Measurements from ENCODE around the gene GPR68.
"Not testable (repeated sequence)": the region's sequence is repeated elsewhere in the genome, so short reads cannot be mapped to it uniquely, and the experiment has no call there.

GPR68 gene

DNA sequence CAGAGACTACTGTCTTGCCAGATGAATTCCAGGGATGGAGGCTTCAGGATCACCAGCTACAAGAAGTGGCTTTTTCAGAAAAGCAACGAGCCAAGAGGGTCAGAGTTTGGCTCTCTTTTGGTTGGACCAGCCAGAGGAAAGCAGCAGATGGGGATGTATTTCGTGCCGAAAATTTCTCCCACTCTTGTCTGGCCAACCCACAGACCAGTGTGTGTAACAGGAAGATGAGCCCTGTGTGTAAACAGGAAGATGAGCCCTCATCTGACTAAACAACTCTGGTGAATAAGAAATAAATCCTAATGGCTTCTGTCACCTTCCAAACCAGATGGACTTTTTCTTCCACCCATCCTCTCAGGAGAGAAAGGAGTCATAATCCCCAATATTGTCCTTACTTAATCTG lies 13.1 kb downstream of the GPR68 start:
- Histone ChIP-seq H3K27ac (no peak overlapping the region), H3K9ac (ENCODE audit: insufficient read length) (no peak overlapping the region), H3K9me3 (ENCODE audit: low read depth, low read length) (no peaks in the 10 kb centered on the region), H3K36me3 (ENCODE audit: insufficient read depth, low read length) (no peaks in the 10 kb centered on the region), H3K4me3 (no peak overlapping the region)
- DNase-seq (ENCODE audit: low read depth, low spot score), result no peak
- TF ChIP-seq EZH2 (IDR thresholded peaks at IDR 0.05), result no peak
- no peak for TF ChIP-seq FOXP2 (optimal IDR thresholded peaks at IDR 0.05; ENCODE audit: control extremely low read depth, extremely low read length, insufficient read depth)
- no peak for TF ChIP-seq POLR2AphosphoS5 (IDR thresholded peaks at IDR 0.05; ENCODE audit: borderline replicate concordance, low read depth, low read length)

DNA sequence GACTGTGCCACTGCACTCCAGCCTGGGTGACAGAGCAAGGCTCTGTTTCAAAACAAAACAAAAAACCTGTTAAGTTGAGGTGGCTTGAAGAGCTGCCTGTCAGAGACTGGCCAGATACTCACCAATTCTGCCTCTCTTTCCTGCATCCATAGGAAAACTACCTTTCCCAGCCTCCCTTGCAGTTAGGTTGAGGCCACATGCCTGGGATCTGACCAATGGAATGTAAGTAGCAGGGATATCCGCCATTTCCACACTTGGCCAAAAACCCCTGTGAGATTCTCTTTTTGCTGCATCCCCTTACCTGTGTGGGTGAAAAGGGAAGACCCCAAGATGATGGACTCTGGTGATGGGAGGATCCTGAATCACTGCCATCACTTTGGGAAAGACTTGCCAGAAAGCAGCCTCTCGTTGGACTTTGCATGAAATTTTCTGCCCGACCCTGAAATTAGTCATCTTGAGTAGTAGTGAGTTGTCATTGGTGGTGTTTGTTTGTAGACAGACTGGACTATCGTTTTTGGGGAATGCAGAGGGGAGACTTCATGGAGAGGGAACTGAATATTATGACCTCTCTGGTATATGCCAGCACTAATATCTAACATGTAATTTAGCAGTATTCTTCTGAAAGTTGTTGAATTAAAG lies 14.0 kb downstream of the GPR68 start:
- Histone ChIP-seq H3K9ac (ENCODE audit: insufficient read length) (no peak overlapping the region), H3K27ac (no peak overlapping the region), H3K36me3 (ENCODE audit: insufficient read depth, low read length) (no peaks in the 10 kb centered on the region), H3K9me3 (ENCODE audit: low read depth, low read length) (no peaks in the 10 kb centered on the region), H3K4me3 (no peak overlapping the region)
- DNase-seq (ENCODE audit: low read depth, low spot score), result no peak
- TF ChIP-seq POLR2AphosphoS5 (IDR thresholded peaks at IDR 0.05; ENCODE audit: borderline replicate concordance, low read depth, low read length) (no peak), EZH2 (IDR thresholded peaks at IDR 0.05) (no peak)

DNA sequence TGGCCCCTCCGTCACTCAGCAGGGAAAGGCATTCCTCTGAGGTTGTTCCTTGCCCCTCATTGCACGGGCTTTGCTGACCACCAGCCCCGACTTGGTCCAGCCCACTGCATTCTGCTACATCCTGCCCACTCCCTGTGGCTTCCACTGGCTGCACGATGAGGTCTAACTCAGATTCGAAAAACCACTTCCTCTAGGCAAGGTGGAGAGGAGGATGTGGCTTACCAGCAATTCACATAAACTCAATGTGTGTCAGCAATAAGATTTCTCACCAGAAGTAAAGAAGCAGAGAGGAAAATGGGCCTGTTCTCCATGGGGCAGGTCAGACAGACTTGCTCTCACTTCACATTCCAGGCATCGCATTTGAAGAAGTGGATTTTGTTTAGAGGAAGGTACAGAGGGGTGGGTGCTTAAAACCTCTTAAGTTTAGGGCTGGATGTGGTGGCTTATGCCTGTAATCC lies 14.7 kb downstream of the GPR68 start:
- Histone ChIP-seq H3K4me3 (no peak overlapping the region), H3K36me3 (ENCODE audit: insufficient read depth, low read length) (no peaks in the 10 kb centered on the region), H3K9me3 (ENCODE audit: low read depth, low read length) (no peaks in the 10 kb centered on the region), H3K27ac (no peak overlapping the region), H3K9ac (ENCODE audit: insufficient read length) (no peak overlapping the region)
- no peak for DNase-seq (ENCODE audit: low read depth, low spot score)
- TF ChIP-seq EZH2 (IDR thresholded peaks at IDR 0.05) (no peak), FOXP2 (optimal IDR thresholded peaks at IDR 0.05; ENCODE audit: control extremely low read depth, extremely low read length, insufficient read depth) (no peak), POLR2AphosphoS5 (IDR thresholded peaks at IDR 0.05; ENCODE audit: borderline replicate concordance, low read depth, low read length) (no peak)

DNA sequence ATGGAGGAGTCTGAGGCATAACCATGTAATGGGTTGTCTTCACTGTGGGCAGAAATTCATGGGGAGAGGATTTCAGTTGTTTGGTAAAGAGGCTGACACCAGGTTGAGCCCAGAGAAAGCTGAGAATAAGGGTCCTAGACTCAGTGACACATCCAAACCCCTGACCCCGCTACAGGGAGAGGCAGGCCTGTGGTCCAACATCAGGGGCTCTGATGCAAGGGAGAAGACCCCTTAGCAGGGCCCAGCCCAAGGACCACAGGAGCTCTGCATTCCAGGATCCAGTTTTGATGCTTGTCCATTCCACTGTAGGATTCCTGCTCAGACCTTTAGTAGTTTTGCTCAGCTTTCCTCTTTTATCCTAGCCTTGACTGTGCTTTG lies 15.5 kb downstream of the GPR68 start:
- DNase-seq (ENCODE audit: low read depth, low spot score), result no peak
- H3K27ac ChIP-seq, result no peak overlapping the region
- H3K36me3 ChIP-seq (ENCODE audit: insufficient read depth, low read length), result no peaks in the 10 kb centered on the region
- no peaks in the 10 kb centered on the region for H3K9me3 ChIP-seq (ENCODE audit: low read depth, low read length)
- TF ChIP-seq FOXP2 (optimal IDR thresholded peaks at IDR 0.05; ENCODE audit: control extremely low read depth, extremely low read length, insufficient read depth) (no peak), POLR2AphosphoS5 (IDR thresholded peaks at IDR 0.05; ENCODE audit: borderline replicate concordance, low read depth, low read length) (no peak), EZH2 (IDR thresholded peaks at IDR 0.05) (no peak)
- H3K4me3 ChIP-seq, result no peak overlapping the region
- H3K9ac ChIP-seq (ENCODE audit: insufficient read length), result no peak overlapping the region

DNA sequence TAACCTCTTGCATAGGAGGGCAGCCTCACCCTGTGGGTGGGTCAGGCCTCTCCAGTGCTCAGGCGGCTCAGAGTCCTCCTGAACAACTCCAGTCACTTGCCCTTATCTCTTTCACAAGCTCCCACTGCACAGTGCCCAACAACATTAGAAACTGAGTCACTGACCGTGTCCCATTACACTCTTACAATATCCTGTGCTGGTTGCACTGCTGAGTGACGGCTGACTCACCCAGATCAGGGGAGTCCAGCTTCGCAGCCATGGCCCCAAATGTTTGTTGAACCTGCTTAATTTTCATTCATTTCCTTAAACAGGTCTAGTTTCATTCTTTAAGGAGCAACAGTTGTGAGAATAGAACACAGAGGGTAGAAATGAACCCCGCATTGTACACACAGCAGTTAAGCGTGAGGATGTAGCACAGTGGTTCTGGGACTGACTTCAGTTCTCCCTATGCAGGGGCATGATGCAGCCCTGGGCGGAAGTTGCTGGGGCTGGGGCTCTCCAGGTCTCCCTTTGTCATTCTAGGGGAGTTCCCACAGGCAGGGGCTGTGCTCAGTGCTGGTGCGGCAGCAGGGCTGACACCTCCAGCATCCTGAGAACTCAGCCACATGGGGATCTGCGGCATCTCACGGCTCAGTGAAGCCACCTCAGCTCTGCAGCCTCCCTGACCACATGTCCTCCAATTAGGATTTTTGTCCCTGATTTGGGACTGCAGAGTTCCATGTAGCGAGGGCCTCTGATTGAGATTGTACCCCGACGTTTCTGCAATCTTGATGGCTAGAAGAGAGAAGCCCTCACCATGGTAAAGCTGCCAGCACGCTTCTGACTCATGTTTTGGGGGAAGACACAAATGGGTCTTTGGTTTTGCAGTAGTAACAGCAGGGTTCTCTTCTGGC lies 16.1 kb downstream of the GPR68 start:
- no peaks in the 10 kb centered on the region for H3K9me3 ChIP-seq (ENCODE audit: low read depth, low read length)
- H3K36me3 ChIP-seq (ENCODE audit: insufficient read depth, low read length), result no peaks in the 10 kb centered on the region
- H3K4me3 ChIP-seq, result no peak overlapping the region
- TF ChIP-seq FOXP2 (optimal IDR thresholded peaks at IDR 0.05; ENCODE audit: control extremely low read depth, extremely low read length, insufficient read depth), result no peak
- no peak for TF ChIP-seq POLR2AphosphoS5 (IDR thresholded peaks at IDR 0.05; ENCODE audit: borderline replicate concordance, low read depth, low read length)
- no peak for TF ChIP-seq EZH2 (IDR thresholded peaks at IDR 0.05)
- no peak overlapping the region for H3K27ac ChIP-seq
- H3K9ac ChIP-seq (ENCODE audit: insufficient read length), result no peak overlapping the region
- no peak for DNase-seq (ENCODE audit: low read depth, low spot score)

DNA sequence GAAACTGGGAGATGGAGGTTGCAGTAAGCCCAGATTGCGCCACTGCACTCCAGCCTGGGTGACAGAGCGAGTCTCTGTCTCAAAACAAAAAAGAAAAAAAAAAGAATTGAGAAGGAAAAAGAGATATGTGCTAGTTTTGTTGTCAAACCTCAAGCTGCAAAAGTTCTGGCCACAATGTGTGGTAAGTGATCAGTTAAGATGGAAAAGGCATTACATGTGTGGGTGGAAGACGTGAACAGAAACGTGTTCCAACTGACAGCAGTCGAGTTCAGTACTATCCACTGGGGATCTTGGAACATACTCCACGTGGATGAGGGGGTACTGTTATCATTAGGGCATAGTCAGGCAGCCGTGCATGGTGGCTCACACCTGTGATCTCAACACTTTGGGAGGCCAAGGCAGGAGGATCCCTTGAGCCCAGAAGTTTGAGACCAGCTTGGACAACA lies 17.3 kb downstream of the GPR68 start:
- Histone ChIP-seq H3K4me3 (no peak overlapping the region), H3K36me3 (ENCODE audit: insufficient read depth, low read length) (no peaks in the 10 kb centered on the region), H3K9ac (ENCODE audit: insufficient read length) (no peak overlapping the region), H3K27ac (no peak overlapping the region), H3K9me3 (ENCODE audit: low read depth, low read length) (no peaks in the 10 kb centered on the region)
- TF ChIP-seq EZH2 (IDR thresholded peaks at IDR 0.05) (no peak), FOXP2 (optimal IDR thresholded peaks at IDR 0.05; ENCODE audit: control extremely low read depth, extremely low read length, insufficient read depth) (no peak), POLR2AphosphoS5 (IDR thresholded peaks at IDR 0.05; ENCODE audit: borderline replicate concordance, low read depth, low read length) (no peak)
- DNase-seq (ENCODE audit: low read depth, low spot score), result no peak

DNA sequence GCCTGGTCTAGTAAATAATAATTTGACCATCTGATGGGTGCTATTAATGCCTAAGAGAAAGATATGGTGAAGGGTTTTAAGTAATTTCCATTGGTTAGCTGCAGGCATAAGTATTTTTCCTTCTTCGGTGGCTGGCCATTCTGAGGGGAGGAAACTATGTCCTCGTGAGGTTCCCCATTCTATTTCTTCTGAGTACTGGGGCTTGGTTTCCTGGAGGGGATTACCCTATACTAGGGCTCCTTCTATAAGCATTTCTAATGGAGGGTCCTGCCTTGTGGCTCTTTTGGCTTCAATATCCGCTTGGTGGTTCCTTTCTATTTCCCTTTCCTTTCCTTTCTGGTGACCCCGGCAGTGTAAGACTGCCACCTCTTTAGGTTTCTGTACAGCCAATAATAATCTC lies 18.1 kb downstream of the GPR68 start:
- H3K36me3 ChIP-seq (ENCODE audit: insufficient read depth, low read length); H3K9ac ChIP-seq (ENCODE audit: insufficient read length): not testable (repeated sequence)

DNA sequence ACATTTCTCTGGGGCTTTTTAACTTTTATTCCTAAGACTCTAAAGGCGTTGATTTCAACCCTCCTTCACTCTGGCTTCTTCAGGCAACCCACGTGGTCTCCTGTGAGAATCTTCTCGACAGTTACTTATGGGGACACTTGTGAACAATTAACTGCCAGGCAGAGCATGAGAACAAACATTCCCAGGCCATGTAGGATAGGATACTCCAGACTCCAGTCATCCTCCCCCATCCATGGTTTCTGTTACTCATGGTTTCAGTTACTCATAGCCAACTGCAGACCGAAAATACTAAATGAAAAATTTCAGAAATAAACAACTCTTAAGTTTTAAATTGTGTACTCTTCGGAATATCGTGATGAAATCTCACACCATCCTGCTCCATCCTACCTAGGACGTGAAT lies 19.5 kb downstream of the GPR68 start:
- no peaks in the 10 kb centered on the region for H3K9me3 ChIP-seq (ENCODE audit: low read depth, low read length)
- H3K36me3 ChIP-seq (ENCODE audit: insufficient read depth, low read length), result no peaks in the 10 kb centered on the region
- H3K4me3 ChIP-seq, result no peak overlapping the region
- no peak for DNase-seq (ENCODE audit: low read depth, low spot score)
- no peak overlapping the region for H3K9ac ChIP-seq (ENCODE audit: insufficient read length)
- TF ChIP-seq POLR2AphosphoS5 (IDR thresholded peaks at IDR 0.05; ENCODE audit: borderline replicate concordance, low read depth, low read length) (no peak), FOXP2 (optimal IDR thresholded peaks at IDR 0.05; ENCODE audit: control extremely low read depth, extremely low read length, insufficient read depth) (no peak), EZH2 (IDR thresholded peaks at IDR 0.05) (no peak)
- H3K27ac ChIP-seq, result no peak overlapping the region

More for the DNA sequence above, 18.1 kb downstream of the GPR68 start:
- not testable (repeated sequence) for H3K9me3 ChIP-seq (ENCODE audit: low read depth, low read length); H3K27ac ChIP-seq; DNase-seq (ENCODE audit: low read depth, low spot score); H3K4me3 ChIP-seq
